Upper lobe of right lung (tissue), 1 donor: Measurements from ENCODE around the gene RAB11A. TPM values are rescaled to one million over a fixed set of nuclear protein-coding genes. Genes with fewer than 3 reads are reported as not detected.

Source experiments
- ATAC-seq: fragments of 200-7000 bp; cut with Tn5 transposase; one replicate; pipeline ENCODE4 v1.9.1; 2020; ENCODE audit warnings: mild to moderate bottlenecking, moderate library complexity
- DNase-seq: peaks from one replicate; pipeline ENCODE4 v3.0.0-alpha.2; 2020
- H3K27ac ChIP-seq: fragments of 200-600 bp; one replicate; pipeline ENCODE4 v1.8.0; 2022
- H3K27me3 ChIP-seq: fragments of 200-600 bp; one replicate; pipeline ENCODE4 v1.8.0; 2022; ENCODE audit warnings: mild to moderate bottlenecking
- H3K36me3 ChIP-seq: fragments of 200-600 bp; one replicate; pipeline ENCODE4 v1.8.0; 2022
- H3K4me1 ChIP-seq: fragments of 200-600 bp; one replicate; pipeline ENCODE4 v1.8.0; 2022
- H3K4me3 ChIP-seq: fragments of 200-600 bp; one replicate; pipeline ENCODE4 v1.8.0; 2022; ENCODE audit warnings: mild to moderate bottlenecking
- H3K9me3 ChIP-seq: fragments of 200-600 bp; one replicate; pipeline ENCODE4 v1.8.0; 2022
- CTCF ChIP-seq: fragments of 200-600 bp; IDR thresholded peaks from one replicate; pipeline ENCODE4 v1.8.0; 2022; ENCODE audit warnings: antibody characterized with exemption
- intact Hi-C: fragments of 100-400 bp; cut with DNase I; formaldehyde crosslinking; loops from one replicate; pipeline ENCODE4 v1.11.0; 2022
- total RNA-seq: library from RNA; stranded (reverse); fragmentation: NEBNext Ultra II Directional; extraction: Animal tissue kit (Norgen Biotek cat#: 25700); gene quantifications from one replicate; pipeline ENCODE4 v1.2.1, GENCODE V29; 2021
- donor health status: DM: no; HTN: yes; CAD: no; lungs with severe emphysema.

Gene RAB11A
- total RNA-seq, 1 donor from 2014 or later: 221 TPM

GRCh38 chr15:65839354-65839901 is 29.9 kb upstream of the RAB11A start:
- Histone ChIP-seq H3K27ac (no peak overlapping the region), H3K36me3 (no peaks in the 10 kb centered on the region), H3K4me1 (peaks cover 12% of the 10 kb centered on the region), H3K27me3 (no peaks in the 10 kb centered on the region), H3K9me3 (no peaks in the 10 kb centered on the region), H3K4me3 (no peak overlapping the region)
- no peak for DNase-seq
- no peak for TF ChIP-seq CTCF
- intact Hi-C loops: no loop called here
- ATAC-seq: no peak

- Histone ChIP-seq H3K27ac (no peak overlapping the region), H3K27me3 (no peaks in the 10 kb centered on the region), H3K4me3 (no peak overlapping the region), H3K36me3 (no peaks in the 10 kb centered on the region), H3K9me3 (no peaks in the 10 kb centered on the region), H3K4me1 (peaks cover 11% of the 10 kb centered on the region)
- no peak for DNase-seq
- intact Hi-C loops: no loop called here
- no peak for ATAC-seq
- TF ChIP-seq CTCF: no peak
These were observed 29.3 kb upstream of the RAB11A start for GRCh38 chr15:65839985-65840384.

GRCh38 chr15:65841121-65841930 is 28.0 kb upstream of the RAB11A start:
- Histone ChIP-seq H3K36me3 (no peaks in the 10 kb centered on the region), H3K9me3 (no peaks in the 10 kb centered on the region), H3K4me3 (peak overlapping the region; percentile 30), H3K27me3 (no peaks in the 10 kb centered on the region), H3K27ac (peak overlapping the region; percentile 52), H3K4me1 (peaks cover 11% of the 10 kb centered on the region)
- intact Hi-C loops: no loop called here
- DNase-seq (peak; percentile 78), ATAC-seq (peak; percentile 90)
- TF ChIP-seq CTCF: no peak

GRCh38 chr15:65845826-65846519 is 23.3 kb upstream of the RAB11A start:
- DNase-seq (no peak), ATAC-seq (no peak)
- intact Hi-C loops: no loop called here
- no peak for TF ChIP-seq CTCF
- Histone ChIP-seq H3K27ac (no peak overlapping the region), H3K9me3 (no peaks in the 10 kb centered on the region), H3K36me3 (no peaks in the 10 kb centered on the region), H3K4me1 (peaks cover 5% of the 10 kb centered on the region), H3K27me3 (no peaks in the 10 kb centered on the region), H3K4me3 (no peak overlapping the region)

GRCh38 chr15:65847989-65848388 is 21.3 kb upstream of the RAB11A start:
- no peak for TF ChIP-seq CTCF
- Histone ChIP-seq H3K4me1 (no peaks in the 10 kb centered on the region), H3K27me3 (no peaks in the 10 kb centered on the region), H3K4me3 (no peak overlapping the region), H3K9me3 (no peaks in the 10 kb centered on the region), H3K27ac (no peak overlapping the region), H3K36me3 (no peaks in the 10 kb centered on the region)
- DNase-seq (no peak), ATAC-seq (no peak)
- intact Hi-C loops: no loop called here
